GM12878 (cell line): ENCODE measurements around the gene PLEKHA6. TPM values are rescaled to one million over a fixed set of nuclear protein-coding genes. Genes with fewer than 3 reads are reported as not detected.

ENCODE experiments used
- ATAC-seq: fragments of 200-7000 bp; cut with Tn5 transposase; 3 replicates; pipeline ENCODE4 v1.9.1; 2020; ENCODE audit warnings: mild to moderate bottlenecking, moderate library complexity
- BruUV-seq: library from RNA; stranded (reverse); fragments of 400-500 nt; replicated peaks from 2 replicates; lab custom pipeline; 2021; lab: Mats Ljungman, UMichigan
- CTCF ChIA-PET: fragments of 300-600 bp; sonication (Branson Sonifier 250); formaldehyde crosslinking; extraction: SDS; loops from one replicate; lab custom pipeline; 2021; ENCODE audit warnings: inconsistent platforms; lab: Yijun Ruan, JAX
- POLR2A ChIA-PET: fragments of 350-600 bp; formaldehyde crosslinking; extraction: SDS; loops from one replicate; lab custom pipeline; 2021; ENCODE audit warnings: inconsistent platforms; lab: Charles Lee
- RAD21 ChIA-PET: fragments of 300-600 bp; sonication (Branson Sonifier 250); formaldehyde crosslinking; loops from one replicate; lab custom pipeline; 2023; ENCODE audit warnings: antibody characterized with exemption; ENCODE audit not compliant: unreplicated experiment; lab: Charles Lee
- SMC1A ChIA-PET: fragments of 300-600 bp; sonication (Branson Sonifier 250); formaldehyde crosslinking; loops from one replicate; lab custom pipeline; 2023; ENCODE audit not compliant: unreplicated experiment, uncharacterized antibody; lab: Charles Lee
- DNase-seq: peaks from one replicate; pipeline ENCODE4 v3.0.0-alpha.2; 2011; ENCODE audit warnings: low read depth, low spot score
- FAIRE-seq: peaks from 3 replicates; lab custom pipeline; 2011; peaks lifted over from hg19 to GRCh38; lab: Jason Lieb, UNC
- H2AFZ ChIP-seq: 2 replicates; pipeline ENCODE4 v1.6.0; 2011; ENCODE audit warnings: low read depth, low read length, control low read depth; ENCODE audit not compliant: control insufficient read depth
- H3K27ac ChIP-seq: 2 replicates; pipeline ENCODE4 v1.5.1; 2011; ENCODE audit warnings: control low read depth; ENCODE audit not compliant: control insufficient read depth, insufficient read depth
- H3K27me3 ChIP-seq, 2 experiments: replicated peaks in 1 of 2; 2 replicates each; pipeline versions ENCODE4 v1.6.0 to v1.6.1; 2011; ENCODE audit warnings: low read length in 1 of 2; ENCODE audit not compliant: control insufficient read depth in 2 of 2, insufficient read depth in 2 of 2
- H3K36me3 ChIP-seq, 2 experiments: 2 replicates each; pipeline ENCODE4 v1.5.1; 2011; ENCODE audit warnings: low read length in 1 of 2; ENCODE audit not compliant: control insufficient read depth in 2 of 2, insufficient read depth in 2 of 2
- H3K4me1 ChIP-seq: 2 replicates; pipeline ENCODE4 v1.6.1; 2011; ENCODE audit warnings: mild to moderate bottlenecking, low read length, moderate library complexity, mixed read lengths; ENCODE audit not compliant: control insufficient read depth, insufficient read depth
- H3K4me2 ChIP-seq: 2 replicates; pipeline ENCODE4 v1.6.0; 2011; ENCODE audit warnings: control low read depth; ENCODE audit not compliant: control insufficient read depth, insufficient read depth
- H3K4me3 ChIP-seq: fragments of 200-600 bp; sonication (generic); 2 replicates; pipeline ENCODE4 v1.5.1; 2016
- H3K79me2 ChIP-seq: 2 replicates; pipeline ENCODE4 v1.6.0; 2011; ENCODE audit warnings: low read length; ENCODE audit not compliant: control insufficient read depth, insufficient read depth
- H3K9ac ChIP-seq: 2 replicates; pipeline ENCODE4 v1.8.0; 2011; ENCODE audit warnings: low read length, control low read depth, mixed read lengths; ENCODE audit not compliant: control insufficient read depth, insufficient read depth
- H3K9me3 ChIP-seq: replicated peaks from 3 replicates; pipeline ENCODE4 v1.5.1; 2011; ENCODE audit warnings: mild to moderate bottlenecking, low read length; ENCODE audit not compliant: control insufficient read depth, insufficient read depth
- H4K20me1 ChIP-seq: 2 replicates; pipeline ENCODE4 v1.6.0; 2011; ENCODE audit not compliant: control insufficient read depth, insufficient read depth
- ATF7 ChIP-seq: fragments of 450-650 bp; IDR thresholded peaks from 2 replicates; pipeline ENCODE4 v1.6.1; 2016; ENCODE audit warnings: low read depth, mild to moderate bottlenecking
- BHLHE40 ChIP-seq, 2 experiments: fragments of 450-650 bp in 1 of 2; IDR thresholded peaks; 2 replicates each; pipeline ENCODE4 v1.6.1; 2011 to 2017; ENCODE audit warnings: low read depth in 2 of 2, borderline replicate concordance in 1 of 2, improper control_type of control experiment in 1 of 2, low read length in 1 of 2, mild to moderate bottlenecking in 1 of 2
- FOXK2 ChIP-seq: fragments of 450-650 bp; IDR thresholded peaks from 2 replicates; pipeline ENCODE4 v1.6.1; 2017; ENCODE audit warnings: mild to moderate bottlenecking, moderate library complexity
- IKZF1 ChIP-seq: fragments of 450-650 bp; conservative IDR thresholded peaks from 2 replicates; pipeline ENCODE4 v1.6.1; 2017; ENCODE audit warnings: antibody characterized with exemption, mild to moderate bottlenecking
- KLF5 ChIP-seq: fragments of 450-650 bp; IDR thresholded peaks from 2 replicates; pipeline ENCODE4 v1.6.1; 2014; ENCODE audit warnings: mild to moderate bottlenecking; ENCODE audit not compliant: partially characterized antibody
- SREBF1 ChIP-seq: IDR thresholded peaks from 2 replicates; pipeline ENCODE4 v1.6.1; 2012; ENCODE audit warnings: mild to moderate bottlenecking, low read length
- SRF ChIP-seq, 2 experiments: IDR thresholded peaks; 2 replicates each; pipeline ENCODE4 v1.6.1; 2011; ENCODE audit warnings: low read depth in 2 of 2, low read length in 2 of 2, mild to moderate bottlenecking in 1 of 2, moderate library complexity in 1 of 2
- TAF1 ChIP-seq: IDR thresholded peaks from 2 replicates; pipeline ENCODE4 v1.6.1; 2011; ENCODE audit warnings: mild to moderate bottlenecking, low read depth, low read length, borderline replicate concordance
- WGBS: methylation state at CpG from one replicate; pipeline ENCODE4 v1.1.6; 2016; ENCODE audit warnings: low lambda C conversion rate; ENCODE audit not compliant: insufficient replicate concordance, insufficient coverage; ENCODE audit errors: missing lambda C conversion rate; 5-methylcytosine and 5-hydroxymethylcytosine counted together
- in situ Hi-C: fragments of 300-500 bp; cut with MboI; formaldehyde crosslinking; loops from 9 replicates; pipeline ENCODE4 v1.14.3; 2018; ENCODE audit warnings: mixed read lengths
- intact Hi-C: fragments of 100-400 bp; cut with micrococcal nuclease; formaldehyde crosslinking; loops from one replicate; pipeline ENCODE4 v1.14.2; 2022; ENCODE audit not compliant: unreplicated experiment
- polyA plus RNA-seq, 11 experiments: library from polyadenylated mRNA; depleted of rRNA in 4 of 11; unstranded in 6 of 11; stranded (reverse) in 5 of 11; fragments of >200 nt; fragmentation: Nextera tagmentation in 4 of 11; fragmentation: Illumina TruSeq in 1 of 11; extraction: Ambion mirVana in 4 of 11; extraction: Trizol in 1 of 11; gene quantifications; 1 replicate in 1 of 11; 2 replicates in 10 of 11; pipeline versions ENCODE4 v1.2.1 to v1.2.3, GENCODE V29; 2011 to 2016; ENCODE audit warnings: inconsistent platforms in 2 of 11, missing spikeins in 2 of 11, low read depth in 1 of 11
- total RNA-seq, 4 experiments: library from RNA; depleted of rRNA in 3 of 4; stranded (reverse); fragments of >200 nt in 3 of 4; fragmentation: Illumina TruSeq in 1 of 4; extraction: Trizol in 1 of 4; gene quantifications; 2 replicates each; pipeline versions ENCODE4 v1.2.1 to v1.2.3, GENCODE V29; 2013 to 2021
- TF ChIP-seq, protein P1 (sequence below): fragments of 450-650 bp; IDR thresholded peaks from 2 replicates; pipeline ENCODE4 v1.6.1; 2017; ENCODE audit warnings: antibody characterized with exemption, mild to moderate bottlenecking, moderate library complexity

PLEKHA6 gene
- total and polyA plus RNA-seq, 10 of the 15 experiments (the other 5 are each of a cell fraction or from before 2014, with no cell fraction given) = 0.04 to 0.81 (median 0.19) TPM; not detected in 4

DNA sequence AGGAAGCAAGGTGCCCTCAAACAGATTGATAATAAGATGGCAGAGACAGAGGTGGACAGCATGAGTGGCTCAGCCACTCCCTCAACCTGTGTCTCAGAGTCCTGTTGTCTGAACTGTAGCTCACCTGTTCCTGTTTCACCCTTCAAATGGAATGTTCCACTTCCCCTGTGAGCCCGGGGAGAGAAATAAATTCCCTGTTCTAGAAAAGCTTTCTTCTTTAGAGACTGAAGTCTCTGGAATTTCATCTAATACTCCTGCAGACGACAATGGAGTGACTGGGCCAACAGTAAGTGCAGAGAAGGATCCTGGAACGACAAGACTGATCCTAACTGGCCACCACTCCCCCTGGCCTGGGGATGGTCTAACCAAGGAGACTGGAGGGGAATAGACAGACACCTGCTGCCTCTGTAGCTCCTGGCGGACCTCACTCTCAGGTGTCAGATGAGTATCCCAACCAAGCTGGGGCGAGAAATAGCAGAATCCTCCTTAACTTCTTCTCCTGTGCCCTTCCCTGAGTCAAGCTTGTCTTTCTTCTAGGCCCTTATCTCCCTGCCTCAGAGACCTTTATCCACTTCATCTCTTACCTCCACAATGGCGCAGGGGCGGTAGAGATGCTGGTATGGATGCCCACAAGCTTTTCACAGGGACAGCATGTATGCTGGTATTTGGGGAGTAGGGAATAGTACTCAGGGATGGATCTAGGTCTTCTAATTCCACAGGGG, 45.4 kb downstream of the PLEKHA6 start:
- Histone ChIP-seq H2AFZ (no peak overlapping the region), H3K36me3 (no peaks in the 10 kb centered on the region), H3K4me2 (no peak overlapping the region), H3K4me3 (no peak overlapping the region), H4K20me1 (no peaks in the 10 kb centered on the region)
- WGBS = 4% methylated on average over 7 of the region's 7 CpGs
- no peak for TF ChIP-seq IKZF1
- TF ChIP-seq ATF7 = peak; percentile 96
- peak; percentile 94 for TF ChIP-seq FOXK2
- peak in 1 of 2 experiments; percentile 77; a peak in 2 of 4 replicates for TF ChIP-seq BHLHE40 (IDR thresholded peaks at IDR 0.05; ENCODE audit: borderline replicate concordance in 1 of 2, low read depth in 2 of 2, low read length in 1 of 2)
- TF ChIP-seq SRF (IDR thresholded peaks at IDR 0.05; ENCODE audit: low read depth in 2 of 2, low read length in 2 of 2) = no peak
- TF ChIP-seq TAF1 = no peak
- TF ChIP-seq, protein P1, sequence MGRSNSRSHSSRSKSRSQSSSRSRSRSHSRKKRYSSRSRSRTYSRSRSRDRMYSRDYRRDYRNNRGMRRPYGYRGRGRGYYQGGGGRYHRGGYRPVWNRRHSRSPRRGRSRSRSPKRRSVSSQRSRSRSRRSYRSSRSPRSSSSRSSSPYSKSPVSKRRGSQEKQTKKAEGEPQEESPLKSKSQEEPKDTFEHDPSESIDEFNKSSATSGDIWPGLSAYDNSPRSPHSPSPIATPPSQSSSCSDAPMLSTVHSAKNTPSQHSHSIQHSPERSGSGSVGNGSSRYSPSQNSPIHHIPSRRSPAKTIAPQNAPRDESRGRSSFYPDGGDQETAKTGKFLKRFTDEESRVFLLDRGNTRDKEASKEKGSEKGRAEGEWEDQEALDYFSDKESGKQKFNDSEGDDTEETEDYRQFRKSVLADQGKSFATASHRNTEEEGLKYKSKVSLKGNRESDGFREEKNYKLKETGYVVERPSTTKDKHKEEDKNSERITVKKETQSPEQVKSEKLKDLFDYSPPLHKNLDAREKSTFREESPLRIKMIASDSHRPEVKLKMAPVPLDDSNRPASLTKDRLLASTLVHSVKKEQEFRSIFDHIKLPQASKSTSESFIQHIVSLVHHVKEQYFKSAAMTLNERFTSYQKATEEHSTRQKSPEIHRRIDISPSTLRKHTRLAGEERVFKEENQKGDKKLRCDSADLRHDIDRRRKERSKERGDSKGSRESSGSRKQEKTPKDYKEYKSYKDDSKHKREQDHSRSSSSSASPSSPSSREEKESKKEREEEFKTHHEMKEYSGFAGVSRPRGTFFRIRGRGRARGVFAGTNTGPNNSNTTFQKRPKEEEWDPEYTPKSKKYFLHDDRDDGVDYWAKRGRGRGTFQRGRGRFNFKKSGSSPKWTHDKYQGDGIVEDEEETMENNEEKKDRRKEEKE = peak; percentile 85
- TF ChIP-seq SREBF1 = 0 out of 2 replicates have a peak, but pooled peaks have one; percentile 20
- peak; percentile 78 for TF ChIP-seq KLF5
- TF ChIP-seq, all 136 proteins: peak for 6
- DNase-seq (no peak), ATAC-seq (no peak), FAIRE-seq (no peak)
- no peak overlapping the region for H3K9ac ChIP-seq
- H3K27me3 ChIP-seq = peaks cover 0 to 8% of the 10 kb centered on the region in 2 experiments
- SMC1A ChIA-PET = interaction anchor here (1.4 to 1.5 kb wide), 2 partner anchors 14 to 56 kb away, joined by 3 to 4 read pairs; no protein-coding TSS in a partner anchor
- RAD21 ChIA-PET = interaction anchor here (1.4 to 2.6 kb wide), 2 partner anchors 8 to 101 kb away, joined by 4 to 7 read pairs; partner anchors contain the start of gene GOLT1A
- POLR2A ChIA-PET = interaction anchor here (0.6 to 1.1 kb wide), 2 partner anchors 10 to 29 kb away, joined by 3 to 4 read pairs; no protein-coding TSS in a partner anchor
- intact Hi-C loops = no loop called here
- no TSS peak for BruUV-seq
- H3K9me3 ChIP-seq = no peaks in the 10 kb centered on the region
- H3K4me1 ChIP-seq = no peaks in the 10 kb centered on the region
- H3K27ac ChIP-seq = no peak overlapping the region
- no peaks in the 10 kb centered on the region for H3K79me2 ChIP-seq
- in situ Hi-C loops = no loop called here
- CTCF ChIA-PET = interaction anchor here (0.9 to 2.6 kb wide), 5 partner anchors 10 to 85 kb away, joined by 3 to 10 read pairs (median 4); no protein-coding TSS in a partner anchor
